ENCODE results near the gene SLC43A2. TPM values are rescaled to one million over a fixed set of nuclear protein-coding genes. Genes with fewer than 3 reads are reported as not detected.

Gene SLC43A2
- total RNA-seq, result 22.6 TPM

GRCh38 chr17:1627982-1628855 lies at the start of gene SLC43A2:
TSS of gene SLC43A2 (minus strand) at chr17:1628834. CDS start at chr17:1627874, 960 bp downstream.

GRCh38 chr17:1649844-1650501 lies 21.3 kb upstream of the SLC43A2 start, which contains the start of gene RILP:
TSS of gene RILP (minus strand) at chr17:1649866. CDS start at chr17:1649804, 62 bp downstream.

GRCh38 chr17:1645207-1646171 lies 16.9 kb upstream of the SLC43A2 start, which contains the start of gene SCARF1:
TSS of gene SCARF1 (minus strand) at chr17:1645732. CDS start at chr17:1645697, 35 bp downstream.

Small RNAs within 50 kb of the gene (small RNA-seq; reads per million reads assigned to genes)
- gene RN7SL105P, result not detected

Other genes with a start within 250 kb of the SLC43A2 start
- gene YWHAE, start 228.6 kb downstream of the SLC43A2 start, total RNA-seq, result 682 TPM
- gene CRK, start 172.6 kb downstream of the SLC43A2 start, total RNA-seq, result 128 TPM
- 15.2 TPM for gene MYO1C, start 136.1 kb downstream of the SLC43A2 start, total RNA-seq
- 37.1 TPM for gene INPP5K, start 112.2 kb downstream of the SLC43A2 start, total RNA-seq
- 47.1 TPM for gene PITPNA, start 66.0 kb downstream of the SLC43A2 start, total RNA-seq
- gene SCARF1, start 16.9 kb upstream of the SLC43A2 start, total RNA-seq, result 4.6 TPM
- 5.3 TPM for gene RILP, start 21.0 kb upstream of the SLC43A2 start, total RNA-seq
- 111 TPM for gene PRPF8, start 56.0 kb upstream of the SLC43A2 start, total RNA-seq
- gene TLCD2, start 81.5 kb upstream of the SLC43A2 start, total RNA-seq, result 0.92 TPM
- 10.8 TPM for gene WDR81, start 95.9 kb upstream of the SLC43A2 start, total RNA-seq
- gene SERPINF2, start 114.0 kb upstream of the SLC43A2 start, total RNA-seq, result not detected
- 38.1 TPM for gene SERPINF1, start 133.2 kb upstream of the SLC43A2 start, total RNA-seq
- 13.1 TPM for gene SMYD4, start 201.1 kb upstream of the SLC43A2 start, total RNA-seq
- 18.9 TPM for gene RPA1, start 201.2 kb upstream of the SLC43A2 start, total RNA-seq

Data from diencephalon (tissue), 1 donor.